ENCODE results near the gene EWSR1. TPM values are rescaled to one million over a fixed set of nuclear protein-coding genes. Genes with fewer than 3 reads are reported as not detected.

EWSR1 gene
- total RNA-seq, 4 donors from 2014 or later = 128 to 169 (median 149) TPM

- peak in 1 of 2 donors; percentile 74 for DNase-seq (ENCODE audit: low spot score in 2 of 2)
- H3K4me3 ChIP-seq (ENCODE audit: low read depth, poor library complexity, severe bottlenecking) = no peak overlapping the region
- WGBS, 2 donors = 65 to 94% methylated on average over 6 to 7 of the region's 7 CpGs
- intact Hi-C loops (cut with DNase I; ENCODE audit: low total_unique reads) = no loop called here
- TF ChIP-seq CTCF (IDR thresholded peaks at IDR 0.05) = no peak
- no peak for TF ChIP-seq POLR2A (IDR thresholded peaks at IDR 0.05)
Observed at GRCh38 chr22:29224859-29225410, 43.1 kb upstream of the EWSR1 start.

- peak; percentile 52 to 91 for DNase-seq (ENCODE audit: low spot score in 2 of 2)
- intact Hi-C loops (cut with DNase I; ENCODE audit: low total_unique reads) = no loop called here
- H3K4me3 ChIP-seq (ENCODE audit: low read depth, poor library complexity, severe bottlenecking) = no peak overlapping the region
- TF ChIP-seq CTCF (IDR thresholded peaks at IDR 0.05) (no peak), POLR2A (IDR thresholded peaks at IDR 0.05) (no peak)
- 24 to 40% methylated on average over 6 to 16 of the region's 16 CpGs for WGBS, 2 donors
Observed at GRCh38 chr22:29225422-29226090, 42.5 kb upstream of the EWSR1 start.

GRCh38 chr22:29226351-29226981, 41.6 kb upstream of the EWSR1 start:
- DNase-seq (ENCODE audit: low spot score in 2 of 2) = peak in 1 of 2 donors; percentile 79
- TF ChIP-seq POLR2A (IDR thresholded peaks at IDR 0.05) = no peak
- TF ChIP-seq CTCF (IDR thresholded peaks at IDR 0.05) = no peak
- H3K4me3 ChIP-seq (ENCODE audit: low read depth, poor library complexity, severe bottlenecking) = no peak overlapping the region
- intact Hi-C loops (cut with DNase I; ENCODE audit: low total_unique reads) = no loop called here
- WGBS, 2 donors = 92 to 93% methylated on average over 10 to 11 of the region's 11 CpGs

- intact Hi-C loops (cut with DNase I; ENCODE audit: low total_unique reads) = no loop called here
- 91 to 94% methylated on average over 15 to 19 of the region's 19 CpGs for WGBS, 2 donors
- peak in 1 of 2 donors; percentile 80 for DNase-seq (ENCODE audit: low spot score in 2 of 2)
- no peak overlapping the region for H3K4me3 ChIP-seq (ENCODE audit: low read depth, poor library complexity, severe bottlenecking)
- TF ChIP-seq POLR2A (IDR thresholded peaks at IDR 0.05) (no peak), CTCF (IDR thresholded peaks at IDR 0.05) (no peak)
Observed at GRCh38 chr22:29230972-29231875, 36.8 kb upstream of the EWSR1 start.

- intact Hi-C loops (cut with DNase I; ENCODE audit: low total_unique reads) = no loop called here
- 73 to 77% methylated on average over 17 to 22 of the region's 22 CpGs for WGBS, 2 donors
- H3K4me3 ChIP-seq (ENCODE audit: low read depth, poor library complexity, severe bottlenecking) = no peak overlapping the region
- DNase-seq (ENCODE audit: low spot score in 2 of 2) = no peak
- TF ChIP-seq POLR2A (IDR thresholded peaks at IDR 0.05) (no peak), CTCF (IDR thresholded peaks at IDR 0.05) (no peak)
Observed at GRCh38 chr22:29231971-29232959, 35.8 kb upstream of the EWSR1 start.
